Transverse colon (tissue), 4 donors: ENCODE measurements around the gene GALNT10.

Source experiments
- CTCF ChIP-seq, 5 experiments: fragments of 200-600 bp in 3 of 5; fragments of 450-650 bp in 2 of 5; sonication (generic) in 3 of 5; IDR thresholded peaks; 1 replicate in 2 of 5; 2 replicates in 3 of 5; pipeline ENCODE4 v1.5.1; 2016 to 2017; ENCODE audit warnings: antibody characterized with exemption in 5 of 5, inconsistent platforms in 3 of 5, mild to moderate bottlenecking in 2 of 5, moderate library complexity in 1 of 5
- POLR2A ChIP-seq: fragments of 450-650 bp; IDR thresholded peaks from one replicate; pipeline ENCODE4 v1.6.1; 2016; ENCODE audit warnings: antibody characterized with exemption, mild to moderate bottlenecking, moderate library complexity
- POLR2AphosphoS5 ChIP-seq, 3 donors: sonication (generic); formaldehyde crosslinking; IDR thresholded peaks; one replicate each; pipeline ENCODE4 v1.6.1; 2016; ENCODE audit warnings: antibody characterized with exemption in 3 of 3

GRCh38 chr5:154217462-154217861 is 26.9 kb downstream of the GALNT10 start:
- no peak for TF ChIP-seq CTCF (IDR thresholded peaks at IDR 0.05)
- no peak for TF ChIP-seq POLR2AphosphoS5 (IDR thresholded peaks at IDR 0.05)
- TF ChIP-seq POLR2A = no peak
